ENCODE measurements around the gene ANKRD33B.

The ANKRD33B gene

DNA sequence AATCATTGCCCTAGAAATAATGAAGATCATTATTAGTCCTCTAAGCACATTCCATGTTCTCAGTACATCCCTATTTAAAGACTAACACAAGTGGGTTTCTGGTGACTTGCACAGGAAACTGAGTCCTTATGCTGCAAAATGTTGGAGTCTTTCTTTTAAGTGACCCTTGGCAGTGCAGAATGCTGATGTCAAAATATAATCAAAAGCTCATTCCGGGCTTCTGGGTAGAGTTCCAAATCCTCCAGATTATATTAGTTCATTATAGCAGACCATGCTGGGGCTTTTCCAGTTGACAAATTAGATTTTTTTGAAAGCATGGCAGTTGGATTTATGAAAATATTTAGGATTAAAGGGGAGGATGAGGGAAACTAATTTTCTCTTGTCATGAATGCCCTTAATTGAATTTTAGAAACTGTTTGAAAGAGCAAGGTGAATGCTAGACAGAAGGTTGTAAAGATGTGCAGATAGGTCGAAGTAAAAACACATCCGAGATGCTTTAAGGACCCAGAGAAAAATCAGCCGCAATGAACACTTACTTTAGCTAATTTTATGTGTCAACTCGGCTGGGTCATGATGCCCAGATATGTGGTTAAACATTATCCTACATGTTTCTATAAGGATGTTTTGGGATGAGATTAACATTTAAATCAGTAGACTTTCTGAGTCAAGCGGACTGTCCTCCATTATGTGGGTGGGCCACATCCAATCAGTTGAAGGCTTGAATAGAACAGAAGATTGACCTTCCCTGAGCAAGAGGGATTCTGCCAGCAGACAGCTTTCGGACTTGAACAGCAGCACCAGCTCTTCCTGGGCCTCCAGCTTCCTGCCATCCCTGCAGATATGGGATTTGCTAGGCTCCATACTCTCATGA is 108.5 kb downstream of the ANKRD33B start:
- no peaks in the 10 kb centered on the region for H3K4me1 Mint-ChIP-seq (ENCODE audit: low read depth)
- H3K4me3 Mint-ChIP-seq, result no peak overlapping the region
- H3K36me3 Mint-ChIP-seq (ENCODE audit: low read depth), result peaks cover 10% of the 10 kb centered on the region
- H3K27me3 Mint-ChIP-seq, result peaks cover 8% of the 10 kb centered on the region
- no peaks in the 10 kb centered on the region for H3K9me3 Mint-ChIP-seq
- no peak overlapping the region for H3K27ac Mint-ChIP-seq

GRCh38 chr5:10673017-10673389 is 109.1 kb downstream of the ANKRD33B start:
- Mint-ChIP-seq H3K4me3 (no peak overlapping the region), H3K36me3 (ENCODE audit: low read depth) (peaks cover 16% of the 10 kb centered on the region), H3K9me3 (no peaks in the 10 kb centered on the region), H3K27ac (no peak overlapping the region), H3K4me1 (ENCODE audit: low read depth) (no peaks in the 10 kb centered on the region), H3K27me3 (peaks cover 8% of the 10 kb centered on the region)

DNA sequence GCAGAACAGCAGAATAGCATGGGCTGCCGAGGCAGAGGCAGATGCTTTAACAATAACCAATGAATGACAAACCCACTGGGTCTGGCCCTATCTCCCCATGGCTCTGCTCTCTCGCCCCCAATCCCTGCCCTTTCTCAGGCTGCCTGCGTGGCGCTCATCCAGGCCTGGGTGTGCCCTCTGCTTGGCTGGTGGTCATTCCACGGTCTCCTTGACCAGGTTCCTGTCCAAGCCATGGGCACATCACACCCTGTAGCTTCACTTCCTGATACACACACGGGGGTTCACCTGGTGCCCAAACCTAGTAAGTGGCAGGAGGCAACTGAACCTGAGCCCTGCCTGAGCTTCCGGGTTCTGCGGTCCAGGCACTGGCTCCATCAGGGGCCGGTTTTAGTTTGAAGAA is 109.5 kb downstream of the ANKRD33B start:
- H3K27ac Mint-ChIP-seq, result no peak overlapping the region
- H3K27me3 Mint-ChIP-seq, result peaks cover 8% of the 10 kb centered on the region
- H3K36me3 Mint-ChIP-seq (ENCODE audit: low read depth), result peaks cover 19% of the 10 kb centered on the region
- H3K9me3 Mint-ChIP-seq, result no peaks in the 10 kb centered on the region
- no peak overlapping the region for H3K4me3 Mint-ChIP-seq
- no peaks in the 10 kb centered on the region for H3K4me1 Mint-ChIP-seq (ENCODE audit: low read depth)

DNA sequence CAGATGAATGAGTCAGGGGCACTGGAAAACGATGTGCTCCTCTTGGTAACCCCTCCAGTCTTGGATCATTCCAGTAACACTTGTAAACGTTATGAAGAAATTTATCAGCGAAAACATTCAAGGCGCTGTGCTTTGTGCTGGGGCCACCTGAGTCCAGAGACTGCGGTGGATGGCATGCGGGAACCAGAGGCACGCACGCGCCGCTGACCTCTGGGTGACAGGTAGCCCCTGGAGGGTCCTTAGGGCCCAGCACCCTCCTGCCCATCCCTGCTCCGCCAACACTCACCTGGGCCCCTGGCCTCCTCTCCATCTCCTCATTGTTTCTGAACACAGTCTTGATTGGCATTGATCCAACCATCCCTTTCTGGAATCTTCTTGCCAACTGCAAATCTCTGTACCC is 110.2 kb downstream of the ANKRD33B start:
- no peak overlapping the region for H3K4me3 Mint-ChIP-seq
- no peak overlapping the region for H3K27ac Mint-ChIP-seq
- H3K9me3 Mint-ChIP-seq, result no peaks in the 10 kb centered on the region
- H3K27me3 Mint-ChIP-seq, result peaks cover 8% of the 10 kb centered on the region
- H3K4me1 Mint-ChIP-seq (ENCODE audit: low read depth), result no peaks in the 10 kb centered on the region
- H3K36me3 Mint-ChIP-seq (ENCODE audit: low read depth), result peaks cover 24% of the 10 kb centered on the region

DNA sequence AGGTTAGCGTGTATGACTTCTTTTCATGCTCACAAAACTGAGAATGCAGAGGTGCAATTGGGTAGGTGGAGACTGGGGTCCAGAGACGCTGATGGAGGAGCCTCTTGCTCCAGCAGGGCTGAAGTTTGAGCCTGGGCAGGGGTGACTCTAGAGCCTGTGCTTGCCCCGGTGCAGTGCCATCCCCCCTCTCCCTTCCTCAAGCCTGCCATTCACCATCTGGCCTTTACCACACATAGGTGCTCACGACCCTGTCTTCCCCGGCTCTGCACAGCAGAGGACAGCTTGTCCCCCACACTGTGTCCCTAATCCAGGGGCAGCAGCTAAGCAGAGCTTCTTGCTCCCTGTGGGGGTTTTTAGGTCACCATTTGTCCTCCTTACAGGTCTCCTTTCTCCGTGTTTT is 110.7 kb downstream of the ANKRD33B start:
- Mint-ChIP-seq H3K4me3 (no peak overlapping the region), H3K27me3 (peaks cover 8% of the 10 kb centered on the region), H3K9me3 (no peaks in the 10 kb centered on the region), H3K27ac (no peak overlapping the region), H3K36me3 (ENCODE audit: low read depth) (peaks cover 24% of the 10 kb centered on the region), H3K4me1 (ENCODE audit: low read depth) (no peaks in the 10 kb centered on the region)

GRCh38 chr5:10675177-10675700 is 111.4 kb downstream of the ANKRD33B start:
- H3K36me3 Mint-ChIP-seq (ENCODE audit: low read depth), result peaks cover 30% of the 10 kb centered on the region

DNA sequence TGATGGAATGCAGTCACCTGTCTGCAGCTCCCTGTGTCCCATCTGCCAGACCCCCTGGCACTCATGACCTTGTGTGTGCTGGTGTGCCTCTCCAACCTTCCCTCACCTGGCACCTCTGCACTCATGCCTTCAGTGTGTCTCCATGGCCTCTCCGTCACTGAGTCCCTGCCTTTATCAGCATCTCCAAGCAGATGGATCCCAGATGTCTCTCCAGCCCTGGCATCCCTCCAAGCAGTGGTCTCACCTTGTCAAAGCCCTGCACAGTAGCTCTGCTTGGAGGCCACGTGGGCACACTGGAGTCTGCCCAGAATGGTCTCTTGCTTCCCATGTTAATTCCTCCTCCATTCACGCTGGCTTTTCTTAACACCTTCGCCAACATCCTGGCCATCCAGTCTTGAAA is 112.4 kb downstream of the ANKRD33B start:
- peaks cover 8% of the 10 kb centered on the region for H3K27me3 Mint-ChIP-seq
- H3K4me3 Mint-ChIP-seq, result no peak overlapping the region
- H3K27ac Mint-ChIP-seq, result no peak overlapping the region
- H3K4me1 Mint-ChIP-seq (ENCODE audit: low read depth), result no peaks in the 10 kb centered on the region
- H3K9me3 Mint-ChIP-seq, result no peaks in the 10 kb centered on the region
- H3K36me3 Mint-ChIP-seq (ENCODE audit: low read depth), result peaks cover 39% of the 10 kb centered on the region

More at GRCh38 chr5:10675177-10675700, 111.4 kb downstream of the ANKRD33B start:
- H3K4me3 Mint-ChIP-seq, result no peak overlapping the region
- H3K27me3 Mint-ChIP-seq, result peaks cover 8% of the 10 kb centered on the region
- no peaks in the 10 kb centered on the region for H3K4me1 Mint-ChIP-seq (ENCODE audit: low read depth)
- H3K9me3 Mint-ChIP-seq, result no peaks in the 10 kb centered on the region
- H3K27ac Mint-ChIP-seq, result peak overlapping the region; percentile 54

DNA sequence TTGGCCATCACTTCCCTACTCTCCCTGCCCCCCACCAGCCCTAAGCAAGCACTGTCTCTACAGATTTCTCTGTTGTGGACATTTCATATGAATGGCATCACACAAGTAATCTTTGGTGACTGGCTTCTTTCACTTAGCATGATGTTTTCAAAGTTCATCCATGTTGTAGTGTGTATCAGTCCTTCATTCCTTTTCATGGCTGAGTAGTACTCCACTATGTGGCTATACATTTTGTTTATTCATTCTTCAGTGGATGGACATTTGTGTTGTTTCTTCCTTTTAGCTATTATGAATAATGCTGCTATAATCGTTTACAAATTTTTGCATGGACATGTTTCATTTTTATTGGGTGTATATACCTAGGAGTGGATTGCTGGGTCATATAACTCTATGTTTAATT is 113.1 kb downstream of the ANKRD33B start:
- H3K27ac Mint-ChIP-seq, result no peak overlapping the region

GRCh38 chr5:10677533-10677932 is 113.7 kb downstream of the ANKRD33B start:
- H3K4me1 Mint-ChIP-seq (ENCODE audit: low read depth), result no peaks in the 10 kb centered on the region
- no peaks in the 10 kb centered on the region for H3K9me3 Mint-ChIP-seq
- H3K4me3 Mint-ChIP-seq, result no peak overlapping the region
- no peak overlapping the region for H3K27ac Mint-ChIP-seq
- peaks cover 4% of the 10 kb centered on the region for H3K27me3 Mint-ChIP-seq
- peaks cover 39% of the 10 kb centered on the region for H3K36me3 Mint-ChIP-seq (ENCODE audit: low read depth)

More for the DNA sequence above, 113.1 kb downstream of the ANKRD33B start:
- Mint-ChIP-seq H3K9me3 (no peaks in the 10 kb centered on the region), H3K4me1 (ENCODE audit: low read depth) (no peaks in the 10 kb centered on the region), H3K4me3 (no peak overlapping the region), H3K27me3 (peaks cover 8% of the 10 kb centered on the region), H3K36me3 (ENCODE audit: low read depth) (peaks cover 39% of the 10 kb centered on the region)

DNA sequence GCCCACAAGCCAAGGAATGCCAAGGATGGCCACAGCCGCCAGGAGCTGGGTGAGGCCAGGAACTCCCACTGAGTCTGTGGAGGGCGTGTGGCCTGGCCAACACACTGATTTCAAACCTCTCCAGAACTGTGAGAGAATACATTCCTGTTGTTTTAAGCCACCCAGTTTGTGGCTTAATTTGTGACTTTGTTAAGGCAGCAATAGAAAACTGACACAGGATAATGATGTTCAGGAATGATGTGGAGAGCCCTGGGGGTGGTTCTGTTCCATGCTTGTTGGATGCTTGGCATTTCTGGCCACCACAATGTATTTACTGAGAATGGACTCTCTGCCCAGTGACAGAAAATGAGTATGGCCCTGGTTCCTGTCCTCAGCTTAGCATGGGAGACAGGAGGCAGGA is 114.4 kb downstream of the ANKRD33B start:
- peaks cover 41% of the 10 kb centered on the region for H3K36me3 Mint-ChIP-seq (ENCODE audit: low read depth)
- no peaks in the 10 kb centered on the region for H3K4me1 Mint-ChIP-seq (ENCODE audit: low read depth)
- no peaks in the 10 kb centered on the region for H3K9me3 Mint-ChIP-seq
- H3K4me3 Mint-ChIP-seq, result no peak overlapping the region
- peaks cover 4% of the 10 kb centered on the region for H3K27me3 Mint-ChIP-seq
- no peak overlapping the region for H3K27ac Mint-ChIP-seq

DNA sequence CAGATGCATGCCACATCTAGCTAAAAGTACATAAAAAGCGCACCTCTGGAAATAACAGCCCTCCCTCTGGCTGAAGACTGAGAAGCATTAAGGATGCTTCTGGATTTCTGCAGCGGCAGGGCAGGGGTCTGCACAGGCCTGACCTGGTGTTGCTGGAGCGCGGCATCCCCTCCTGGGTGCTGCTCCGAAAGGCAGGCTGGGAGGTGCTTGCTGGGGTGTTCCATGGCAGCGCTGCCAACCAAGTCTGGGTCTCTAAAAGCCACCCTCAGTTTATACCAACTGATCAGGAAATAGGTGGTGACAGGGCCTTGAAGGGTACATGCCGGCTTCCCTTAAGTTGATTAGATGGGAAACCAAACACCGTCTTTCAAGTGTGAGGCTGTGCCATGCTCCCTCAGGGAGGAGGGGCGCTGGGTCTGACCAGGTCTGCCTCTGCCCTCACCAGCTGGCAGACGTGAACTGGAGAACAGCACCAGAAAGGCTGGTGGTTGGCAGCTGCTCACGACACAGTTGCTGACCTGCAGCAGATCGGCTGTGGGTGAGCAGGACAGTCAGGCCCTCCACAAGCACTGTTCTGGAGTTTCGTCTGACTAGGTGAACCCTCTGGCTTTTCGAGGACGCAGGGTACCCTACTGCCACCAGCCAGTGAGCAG is 115.6 kb downstream of the ANKRD33B start:
- Mint-ChIP-seq H3K9me3 (no peaks in the 10 kb centered on the region), H3K27ac (no peak overlapping the region), H3K4me1 (ENCODE audit: low read depth) (no peaks in the 10 kb centered on the region), H3K27me3 (peaks cover 4% of the 10 kb centered on the region), H3K36me3 (ENCODE audit: low read depth) (peaks cover 45% of the 10 kb centered on the region), H3K4me3 (no peak overlapping the region)

DNA sequence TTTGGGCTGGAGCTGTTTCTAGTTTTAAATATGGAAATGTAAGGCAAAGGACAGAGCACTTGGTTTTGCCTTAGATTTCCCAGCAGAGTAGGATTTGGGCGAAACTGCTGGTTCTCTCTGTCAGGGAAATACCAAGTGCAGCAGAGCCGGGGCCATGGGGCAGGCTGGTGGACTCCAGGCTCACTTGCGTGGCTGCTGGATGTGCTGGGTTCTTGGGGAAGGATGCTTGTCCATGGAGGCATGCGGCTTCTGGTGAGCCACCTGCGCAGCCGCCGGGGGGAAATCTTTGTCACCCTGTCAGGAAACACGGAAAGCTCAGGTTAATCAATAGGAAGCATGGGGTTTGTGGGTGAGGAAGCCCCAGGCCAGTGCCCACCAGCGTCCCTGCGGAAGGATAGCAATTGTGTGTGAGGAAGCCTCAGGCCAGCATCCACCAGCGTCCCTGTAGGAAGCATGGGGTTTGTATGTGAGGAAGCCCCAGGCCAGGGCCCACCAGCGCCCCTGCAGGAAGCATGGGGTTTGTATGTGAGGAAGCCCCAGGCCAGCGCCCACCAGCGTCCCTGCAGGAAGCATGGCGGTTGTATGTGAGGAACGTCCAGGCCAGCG is 117.1 kb downstream of the ANKRD33B start:
- Mint-ChIP-seq H3K27me3 (no peaks in the 10 kb centered on the region), H3K27ac (no peak overlapping the region), H3K4me3 (no peak overlapping the region), H3K9me3 (no peaks in the 10 kb centered on the region), H3K36me3 (ENCODE audit: low read depth) (peaks cover 53% of the 10 kb centered on the region), H3K4me1 (ENCODE audit: low read depth) (peaks cover 5% of the 10 kb centered on the region)

DNA sequence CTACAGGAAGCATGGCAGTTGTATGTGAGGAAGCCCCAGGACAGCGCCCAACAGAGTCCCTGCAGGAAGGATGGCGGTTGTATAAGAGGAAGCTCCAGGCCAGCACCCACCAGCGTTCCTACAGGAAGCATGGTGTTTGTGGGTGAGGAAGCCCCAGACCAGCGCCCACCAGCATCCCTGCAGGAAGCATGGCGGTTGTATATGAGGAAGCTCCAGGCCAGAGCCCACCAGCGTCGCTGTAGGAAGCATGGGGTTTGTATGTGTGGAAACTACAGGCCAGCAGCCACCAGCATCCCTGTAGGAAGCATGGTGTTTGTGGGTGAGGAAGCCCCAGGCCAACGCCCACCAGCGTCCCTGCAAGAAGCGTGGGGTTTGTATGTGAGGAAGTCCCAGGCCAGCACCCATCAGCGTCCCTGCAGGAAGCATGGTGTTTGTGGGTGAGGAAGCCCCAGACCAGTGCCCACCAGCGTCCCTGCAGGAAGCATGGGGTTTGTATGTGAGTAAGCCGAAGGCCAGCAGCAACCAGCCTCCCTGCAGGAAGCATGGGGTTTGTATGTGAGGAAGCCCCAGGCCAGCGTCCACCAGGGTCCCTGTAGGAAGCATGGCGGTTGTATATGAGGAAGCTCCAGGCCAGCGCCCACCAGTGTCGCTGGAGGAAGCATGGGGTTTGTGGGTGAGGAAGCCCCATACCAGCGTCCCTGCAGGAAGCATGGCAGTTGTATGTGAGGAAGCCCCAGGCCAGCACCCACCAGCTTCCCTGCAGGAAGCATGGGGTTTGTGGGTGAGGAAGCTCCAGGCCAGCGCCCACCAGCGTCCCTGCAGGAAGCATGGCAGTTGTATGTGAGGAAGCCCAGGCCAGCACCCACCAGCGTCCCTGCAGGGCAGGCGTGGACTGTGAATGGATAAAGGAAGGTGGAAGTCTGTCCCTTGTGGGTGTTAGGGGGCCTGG is 118.1 kb downstream of the ANKRD33B start:
- H3K36me3 Mint-ChIP-seq (ENCODE audit: low read depth), result peaks cover 50% of the 10 kb centered on the region
- H3K4me1 Mint-ChIP-seq (ENCODE audit: low read depth), result peaks cover 5% of the 10 kb centered on the region
- H3K27ac Mint-ChIP-seq, result no peak overlapping the region
- no peak overlapping the region for H3K4me3 Mint-ChIP-seq
- H3K9me3 Mint-ChIP-seq, result no peaks in the 10 kb centered on the region
- no peaks in the 10 kb centered on the region for H3K27me3 Mint-ChIP-seq

- Mint-ChIP-seq H3K4me1 (ENCODE audit: low read depth) (peaks cover 5% of the 10 kb centered on the region), H3K9me3 (no peaks in the 10 kb centered on the region), H3K27me3 (no peaks in the 10 kb centered on the region), H3K36me3 (ENCODE audit: low read depth) (peaks cover 46% of the 10 kb centered on the region), H3K27ac (no peak overlapping the region), H3K4me3 (no peak overlapping the region)
Measured at GRCh38 chr5:10682801-10683525, 119.1 kb downstream of the ANKRD33B start.
